ENCODE results near the gene KLHL21. TPM values are rescaled to one million over a fixed set of nuclear protein-coding genes. Genes with fewer than 3 reads are reported as not detected.

The KLHL21 gene
- total and polyA plus RNA-seq, 7 donors: 83.1 to 253 (median 120) TPM

- Histone ChIP-seq H3K4me1 (peaks cover 20% of the 10 kb centered on the region), H3K27me3 (ENCODE audit: insufficient read depth in 3 of 3, low read length in 2 of 3) (no peaks in the 10 kb centered on the region), H3K36me3 (ENCODE audit: insufficient read depth in 1 of 2, low read depth in 1 of 2) (no peaks in the 10 kb centered on the region), H3K27ac (no peak overlapping the region), H3K4me3 (no peak overlapping the region), H3K9me3 (no peaks in the 10 kb centered on the region)
- DNase-seq (no peak), ATAC-seq (no peak)
- 67 to 78% (median 75%) methylated on average over 1 of the region's 1 CpG for WGBS, 3 donors
- intact Hi-C loops (cut with DNase I): loop anchor here in 1 of 2 donors (5.0 kb wide), 1 partner anchor 90 kb away; no protein-coding TSS in a partner anchor
- TF ChIP-seq, protein P1, sequence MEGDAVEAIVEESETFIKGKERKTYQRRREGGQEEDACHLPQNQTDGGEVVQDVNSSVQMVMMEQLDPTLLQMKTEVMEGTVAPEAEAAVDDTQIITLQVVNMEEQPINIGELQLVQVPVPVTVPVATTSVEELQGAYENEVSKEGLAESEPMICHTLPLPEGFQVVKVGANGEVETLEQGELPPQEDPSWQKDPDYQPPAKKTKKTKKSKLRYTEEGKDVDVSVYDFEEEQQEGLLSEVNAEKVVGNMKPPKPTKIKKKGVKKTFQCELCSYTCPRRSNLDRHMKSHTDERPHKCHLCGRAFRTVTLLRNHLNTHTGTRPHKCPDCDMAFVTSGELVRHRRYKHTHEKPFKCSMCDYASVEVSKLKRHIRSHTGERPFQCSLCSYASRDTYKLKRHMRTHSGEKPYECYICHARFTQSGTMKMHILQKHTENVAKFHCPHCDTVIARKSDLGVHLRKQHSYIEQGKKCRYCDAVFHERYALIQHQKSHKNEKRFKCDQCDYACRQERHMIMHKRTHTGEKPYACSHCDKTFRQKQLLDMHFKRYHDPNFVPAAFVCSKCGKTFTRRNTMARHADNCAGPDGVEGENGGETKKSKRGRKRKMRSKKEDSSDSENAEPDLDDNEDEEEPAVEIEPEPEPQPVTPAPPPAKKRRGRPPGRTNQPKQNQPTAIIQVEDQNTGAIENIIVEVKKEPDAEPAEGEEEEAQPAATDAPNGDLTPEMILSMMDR (IDR thresholded peaks at IDR 0.05): no peak
Observed at GRCh38 chr1:6557597-6557996, 45.1 kb downstream of the KLHL21 start.

DNA sequence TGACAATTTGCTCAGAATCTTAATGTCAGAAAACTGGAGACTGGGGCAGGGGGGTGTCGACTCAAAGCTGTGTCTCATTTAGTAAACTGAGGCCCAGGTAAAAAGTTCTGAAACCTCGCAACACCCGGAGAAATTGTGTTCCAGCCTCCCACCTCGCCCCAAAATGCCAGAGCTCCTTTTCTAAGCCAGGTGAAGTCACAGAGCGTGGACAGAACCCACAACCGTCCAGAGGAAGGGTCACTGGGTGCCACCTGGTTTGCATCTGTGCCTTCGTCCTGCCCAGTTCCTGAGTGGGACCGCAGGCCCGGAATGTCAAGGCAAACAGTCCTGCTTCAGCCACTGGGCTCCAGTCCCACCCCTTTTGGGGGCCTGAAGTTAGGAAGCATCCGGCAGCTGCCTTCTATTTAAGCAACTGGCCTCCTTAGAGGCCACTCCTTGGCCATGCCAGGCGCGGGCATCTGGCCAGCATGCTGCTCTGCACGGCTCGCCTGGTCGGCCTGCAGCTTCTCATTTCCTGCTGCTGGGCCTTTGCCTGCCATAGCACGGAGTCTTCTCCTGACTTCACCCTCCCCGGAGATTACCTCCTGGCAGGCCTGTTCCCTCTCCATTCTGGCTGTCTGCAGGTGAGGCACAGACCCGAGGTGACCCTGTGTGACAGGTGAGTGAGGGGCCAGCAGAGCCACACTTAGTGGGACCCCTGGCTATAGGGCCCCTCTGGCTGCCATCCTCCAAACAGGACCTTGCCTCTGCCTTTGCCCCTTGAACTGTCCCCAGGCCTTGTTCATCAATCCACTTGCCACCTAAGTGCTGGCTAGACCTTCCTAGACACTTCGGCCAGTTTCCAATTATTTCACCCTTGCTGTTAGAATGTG, 47.5 kb downstream of the KLHL21 start, which contains the start of gene TAS1R1:
Gene TAS1R1 (plus strand): TSS at position 401 of the 872 bp plus-strand sequence. CDS start 67 bp downstream, at position 468.
- 26 to 41% (median 33%) methylated on average over 19 of the region's 19 CpGs for WGBS, 3 donors

GRCh38 chr1:6554031-6554906, 48.4 kb downstream of the KLHL21 start, which contains the start of gene NOL9:
NOL9 (minus strand) TSS chr1:6554513; CDS start chr1:6554502, 11 bp downstream.
- intact Hi-C loops (cut with DNase I): loop anchor here in 1 of 2 donors (5.0 kb wide), 1 partner anchor 83 kb away; no protein-coding TSS in a partner anchor
- 1 to 2% (median 1%) methylated on average over 43 to 87 of the region's 87 CpGs for WGBS, 3 donors

More for the DNA sequence above, 47.5 kb downstream of the KLHL21 start, which contains the start of gene TAS1R1:
- intact Hi-C loops (cut with DNase I): loop anchor here (5.0 kb wide), 2 partner anchors 82 to 92 kb away; no protein-coding TSS in a partner anchor
- ATAC-seq (peak; percentile 36 to 72 (median 67)), DNase-seq (peak; percentile 39 to 76)
- TF ChIP-seq, protein P1 (IDR thresholded peaks at IDR 0.05): no peak
- peak within 1 kb of the TSS; percentile 91 for H3K27ac ChIP-seq
- peaks cover 0 to 14% of the 10 kb centered on the region in 2 donors for H3K36me3 ChIP-seq (ENCODE audit: insufficient read depth in 1 of 2, low read depth in 1 of 2)
- peaks cover 20% of the 10 kb centered on the region for H3K4me1 ChIP-seq
- H3K4me3 ChIP-seq: peak within 1 kb of the TSS; percentile 99
- no peaks in the 10 kb centered on the region for H3K27me3 ChIP-seq (ENCODE audit: insufficient read depth in 3 of 3, low read length in 2 of 3)
- H3K9me3 ChIP-seq: no peaks in the 10 kb centered on the region

GRCh38 chr1:6547301-6547700, 55.4 kb downstream of the KLHL21 start:
- WGBS, 3 donors: 70 to 78% (median 74%) methylated on average over 4 of the region's 4 CpGs
- TF ChIP-seq, protein P1 (IDR thresholded peaks at IDR 0.05): no peak
- no peak for DNase-seq
- Histone ChIP-seq H3K36me3 (ENCODE audit: insufficient read depth in 1 of 2, low read depth in 1 of 2) (peaks cover 9 to 89% of the 10 kb centered on the region in 2 donors), H3K4me1 (no peaks in the 10 kb centered on the region), H3K27me3 (ENCODE audit: insufficient read depth in 3 of 3, low read length in 2 of 3) (no peaks in the 10 kb centered on the region), H3K4me3 (no peak overlapping the region), H3K27ac (no peak overlapping the region), H3K9me3 (no peaks in the 10 kb centered on the region)
- intact Hi-C loops (cut with DNase I): no loop called here
- no peak for ATAC-seq

More at GRCh38 chr1:6554031-6554906, 48.4 kb downstream of the KLHL21 start, which contains the start of gene NOL9:
- H3K9me3 ChIP-seq: no peaks in the 10 kb centered on the region
- H3K36me3 ChIP-seq (ENCODE audit: insufficient read depth in 1 of 2, low read depth in 1 of 2): peaks cover 3 to 23% of the 10 kb centered on the region in 2 donors
- peaks cover 20% of the 10 kb centered on the region for H3K4me1 ChIP-seq
- TF ChIP-seq, protein P1 (IDR thresholded peaks at IDR 0.05): peak; percentile 94
- DNase-seq (peak; percentile 96 to 98), ATAC-seq (peak; percentile 96 to 98 (median 98))
- peak within 1 kb of the TSS; percentile 99 for H3K4me3 ChIP-seq
- H3K27me3 ChIP-seq (ENCODE audit: insufficient read depth in 3 of 3, low read length in 2 of 3): no peaks in the 10 kb centered on the region
- peak within 1 kb of the TSS; percentile 91 for H3K27ac ChIP-seq

Measured in psoas muscle (tissue), 8 donors.